HG02642 (cell line): ENCODE data around the gene ZFP42.
"Not testable (repeated sequence)": the region's sequence is repeated elsewhere in the genome, so short reads cannot be mapped to it uniquely, and the experiment has no call there.

Experiments
- ATAC-seq: cut with Tn5 transposase; IDR thresholded peaks from one replicate; pipeline ENCODE4 v1.9.1; 2021; ENCODE audit warnings: mild to moderate bottlenecking; ENCODE audit not compliant: unreplicated experiment, poor library complexity

Gene ZFP42

DNA sequence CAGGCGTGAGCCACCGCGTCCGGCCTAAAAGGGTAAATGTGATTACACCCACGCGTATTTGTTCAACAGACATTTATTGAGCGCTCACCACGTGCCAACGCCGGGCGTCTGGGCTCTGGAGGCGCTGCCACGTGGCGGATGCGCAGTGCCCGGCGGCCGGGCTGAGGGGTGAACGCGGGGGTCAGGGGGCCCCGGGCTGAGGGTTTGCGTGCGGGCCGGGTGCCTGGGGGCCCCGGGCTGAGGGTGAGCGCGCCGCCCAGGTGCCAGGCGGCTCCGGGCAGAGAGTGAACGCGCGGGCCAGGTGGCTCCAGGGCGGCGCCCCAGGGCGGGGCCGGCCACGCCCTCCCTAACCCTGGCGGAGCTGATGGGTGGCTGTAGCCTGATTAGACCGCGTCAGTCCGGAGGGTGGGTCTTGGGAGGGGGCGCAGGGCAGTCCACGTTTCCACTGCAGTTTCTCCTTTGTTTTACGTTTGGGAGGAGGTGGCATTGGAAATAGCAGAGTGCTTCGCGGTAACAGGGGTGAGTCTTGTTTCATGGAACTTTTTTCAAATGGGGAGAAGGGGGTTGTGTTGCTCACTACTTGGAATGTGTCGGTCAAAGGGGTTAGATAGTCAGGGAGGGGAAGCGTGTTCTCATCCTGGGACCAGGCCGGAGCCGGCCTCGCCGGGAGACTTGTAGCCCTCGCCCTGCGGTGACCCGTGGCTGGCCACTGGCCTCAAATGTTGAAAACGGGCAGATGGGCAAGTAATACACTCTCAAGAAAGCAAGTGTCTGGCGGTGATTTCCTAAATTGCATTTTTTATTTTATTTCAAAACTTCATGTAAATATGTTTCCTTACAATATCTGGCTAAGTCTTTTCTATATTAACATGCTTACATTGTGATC is at the start of gene ZFP42:
Gene ZFP42 (plus strand): TSS at position 450 of the 886 bp plus-strand sequence. CDS start 7,037 bp downstream, outside the sequence.
- ATAC-seq, result no peak

DNA sequence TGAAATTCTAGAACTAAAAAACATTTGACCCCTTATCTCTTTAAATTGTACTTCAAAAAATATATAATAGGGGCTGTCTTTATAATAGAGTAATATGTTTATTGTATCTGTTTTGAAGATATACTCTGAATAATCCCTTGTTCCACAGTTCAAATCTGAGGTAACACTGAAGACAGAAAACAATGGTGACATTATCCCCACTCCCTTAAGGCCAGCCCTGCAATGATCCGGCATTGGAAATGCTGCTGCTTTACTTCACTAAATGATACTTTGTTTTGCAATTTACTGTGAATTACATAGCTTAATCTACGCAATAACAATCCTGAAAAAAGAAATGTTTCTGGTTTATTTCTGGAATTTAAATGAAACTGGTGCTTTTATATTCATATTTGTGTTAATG is 34.4 kb upstream of the ZFP42 start:
- ATAC-seq, result no peak

DNA sequence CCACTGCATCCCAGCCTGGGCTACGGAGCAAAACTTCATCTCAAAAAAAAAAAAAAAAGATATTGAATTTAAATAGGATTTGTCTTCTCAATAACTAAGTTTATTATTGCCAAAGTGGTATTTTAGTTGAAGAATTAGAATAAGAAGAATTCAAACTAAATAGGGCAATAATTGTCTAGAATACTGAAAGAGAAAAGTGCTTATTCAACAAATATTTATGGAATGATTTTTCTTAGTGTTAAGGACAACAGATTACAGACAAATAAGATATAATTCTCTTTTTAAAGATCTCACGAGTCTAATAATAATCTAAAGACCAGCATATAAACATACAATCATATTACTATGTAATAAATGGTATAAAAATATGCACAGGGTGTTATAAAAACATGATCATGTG is 33.6 kb upstream of the ZFP42 start:
- no peak for ATAC-seq

GRCh38 chr4:187962926-187963325 is 32.6 kb upstream of the ZFP42 start:
- no peak for ATAC-seq

DNA sequence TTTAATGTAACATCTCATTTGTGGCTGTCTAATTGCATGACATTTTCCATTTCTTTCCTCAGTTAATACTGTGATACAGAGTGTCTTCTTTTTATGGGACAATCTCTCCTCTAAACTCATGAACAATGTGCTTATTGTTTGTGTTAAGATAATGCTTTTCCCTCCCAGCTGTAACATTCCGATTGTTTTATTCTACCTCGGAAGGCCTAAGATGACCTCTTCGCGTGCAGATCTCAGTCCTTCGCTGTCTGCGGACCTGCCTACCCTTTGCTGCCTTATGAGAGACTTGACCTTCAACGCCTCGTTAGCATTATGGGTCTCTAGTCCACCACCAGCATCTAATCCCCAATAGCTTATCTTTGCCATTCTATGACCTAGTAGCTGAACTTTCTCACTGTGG is 29.8 kb upstream of the ZFP42 start:
- no peak for ATAC-seq

DNA sequence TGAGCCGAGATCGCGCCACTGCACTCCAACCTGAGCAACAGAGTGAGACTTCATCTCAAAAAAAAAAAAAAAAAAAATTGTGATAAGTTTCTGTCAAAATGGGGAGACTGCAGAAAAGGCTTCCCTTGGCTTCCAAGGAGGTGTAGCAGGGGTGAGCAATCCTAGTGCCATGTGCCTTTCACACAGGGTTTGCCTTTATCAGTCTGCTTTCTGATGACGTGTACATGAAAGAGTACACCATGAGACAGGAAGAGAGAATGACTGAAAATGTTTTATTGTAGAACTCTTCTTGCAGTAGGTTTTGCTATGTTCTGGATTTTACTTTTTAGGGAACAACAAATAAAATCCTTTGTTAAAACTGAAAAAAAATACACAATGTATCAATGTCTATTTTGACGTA is 23.4 kb upstream of the ZFP42 start:
- no peak for ATAC-seq

DNA sequence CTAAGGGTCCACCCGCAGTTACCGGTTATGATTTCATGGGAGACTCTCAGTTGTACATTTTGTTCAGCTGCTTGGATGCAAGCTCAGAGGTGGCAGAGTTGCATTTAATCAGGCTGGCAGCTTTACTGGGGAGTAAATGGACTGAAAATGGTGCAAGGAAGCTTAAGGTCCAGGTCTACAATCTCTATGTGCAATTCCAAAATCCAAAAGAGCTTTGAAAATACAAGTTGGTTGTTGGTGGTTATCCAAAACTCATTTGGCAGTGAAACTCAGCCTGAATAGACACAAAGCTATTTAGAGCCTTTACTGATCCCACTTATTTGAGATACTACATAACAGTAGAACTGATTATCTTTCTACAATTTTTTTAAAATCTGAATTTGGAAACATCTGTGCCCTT is 11.8 kb upstream of the ZFP42 start:
- no peak for ATAC-seq

DNA sequence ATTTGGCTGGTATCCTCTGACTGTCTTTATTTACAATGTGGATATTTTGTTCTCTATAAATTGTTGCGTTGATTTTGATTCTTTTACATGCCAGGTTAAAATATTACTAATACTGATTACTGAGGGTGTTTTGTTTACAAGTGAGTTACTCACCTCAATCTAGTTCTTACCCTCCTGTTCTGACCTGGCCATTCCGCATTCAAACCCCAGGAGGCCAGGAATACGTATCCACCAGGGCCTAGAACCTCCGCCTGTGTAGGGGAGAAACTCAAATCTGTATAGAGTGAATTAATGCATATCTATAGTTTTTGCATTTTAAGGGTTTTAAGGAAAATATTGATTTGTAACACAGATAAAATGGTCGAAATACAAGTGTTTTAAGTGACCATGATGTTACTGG is 2.6 kb upstream of the ZFP42 start:
- no peak for ATAC-seq

- ATAC-seq, result no peak
Observed at GRCh38 chr4:187993827-187994226, 1.7 kb upstream of the ZFP42 start.

- no peak for ATAC-seq
Observed at GRCh38 chr4:187996502-187997177, 1.1 kb downstream of the ZFP42 start.

- not testable (repeated sequence) for ATAC-seq
Observed at GRCh38 chr4:187997991-187998390, 2.4 kb downstream of the ZFP42 start.

- ATAC-seq, result no peak
Observed at GRCh38 chr4:187999406-187999932, 3.9 kb downstream of the ZFP42 start.

- no peak for ATAC-seq
Observed at GRCh38 chr4:188002323-188002722, 6.8 kb downstream of the ZFP42 start.

GRCh38 chr4:188002751-188003150 is 7.2 kb downstream of the ZFP42 start:
- no peak for ATAC-seq

DNA sequence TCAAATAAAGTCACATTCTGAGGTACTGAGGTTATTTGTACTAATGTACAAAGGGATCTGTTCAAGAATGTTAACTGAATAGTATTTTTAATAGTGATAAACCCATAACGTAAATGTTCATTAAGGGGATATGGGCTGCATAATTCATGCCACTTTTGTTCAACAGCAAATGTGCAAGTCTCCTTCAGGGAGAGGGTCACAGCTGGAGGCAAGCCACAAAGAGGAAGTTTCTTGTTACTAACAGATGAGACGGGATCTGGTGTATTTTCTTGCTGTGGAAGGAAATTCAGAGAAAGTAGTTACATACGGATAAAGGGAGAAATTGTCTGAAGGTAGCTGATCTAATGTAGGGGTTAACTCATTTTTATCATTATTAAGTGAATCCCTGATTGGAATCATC is 10.0 kb downstream of the ZFP42 start:
- ATAC-seq, result no peak

- ATAC-seq, result no peak
Observed at GRCh38 chr4:188006285-188006848, 10.8 kb downstream of the ZFP42 start.

- ATAC-seq, result no peak
Observed at GRCh38 chr4:188008377-188008776, 12.8 kb downstream of the ZFP42 start.

DNA sequence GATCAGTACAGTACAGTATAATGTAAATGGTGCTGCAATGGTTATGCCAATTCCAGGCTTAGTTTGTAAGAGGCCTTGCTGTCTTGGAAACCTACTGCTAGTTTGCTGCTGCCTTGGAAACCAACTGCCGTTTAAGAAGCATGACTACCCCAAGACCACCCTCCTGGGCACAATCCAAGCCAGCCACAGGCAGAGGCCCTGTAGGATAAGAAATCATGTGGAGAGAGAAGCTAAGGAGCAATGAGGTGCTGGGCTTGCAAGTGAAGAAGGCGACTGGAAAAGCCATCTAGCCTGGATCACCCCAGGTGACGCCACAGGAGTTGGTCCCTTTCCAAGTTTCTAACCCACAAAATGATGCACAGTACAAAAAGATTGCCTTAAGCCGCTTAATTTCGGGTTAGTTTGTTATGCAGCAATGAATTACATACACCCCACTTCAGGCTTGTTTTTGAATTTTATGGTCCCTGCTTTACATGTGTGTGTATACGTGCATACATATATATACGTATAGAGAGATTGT is 16.9 kb downstream of the ZFP42 start:
- no peak for ATAC-seq

GRCh38 chr4:188015025-188015940 is 19.7 kb downstream of the ZFP42 start:
- ATAC-seq, result no peak

DNA sequence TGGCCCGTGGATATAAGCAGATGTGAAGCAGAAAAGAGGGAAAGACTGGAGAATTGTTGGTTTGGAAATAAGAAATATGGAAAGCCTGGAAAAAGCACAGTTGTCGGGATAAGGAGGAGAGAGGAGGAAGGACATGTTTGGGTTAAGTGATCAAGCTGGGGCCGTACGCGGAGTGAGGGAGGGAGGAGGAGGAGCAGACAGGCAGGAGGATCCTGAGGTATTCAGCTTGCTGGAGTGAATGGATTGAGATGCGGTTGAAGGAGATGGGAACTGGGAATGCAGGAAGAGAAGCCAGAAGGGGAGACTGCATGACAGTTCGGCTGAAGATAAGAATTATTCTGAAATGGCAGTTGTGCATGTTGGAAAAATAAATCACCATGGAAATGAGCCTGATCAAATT is 21.2 kb downstream of the ZFP42 start:
- no peak for ATAC-seq
